Measurements from ENCODE around the gene NAALADL2.

The NAALADL2 gene

DNA sequence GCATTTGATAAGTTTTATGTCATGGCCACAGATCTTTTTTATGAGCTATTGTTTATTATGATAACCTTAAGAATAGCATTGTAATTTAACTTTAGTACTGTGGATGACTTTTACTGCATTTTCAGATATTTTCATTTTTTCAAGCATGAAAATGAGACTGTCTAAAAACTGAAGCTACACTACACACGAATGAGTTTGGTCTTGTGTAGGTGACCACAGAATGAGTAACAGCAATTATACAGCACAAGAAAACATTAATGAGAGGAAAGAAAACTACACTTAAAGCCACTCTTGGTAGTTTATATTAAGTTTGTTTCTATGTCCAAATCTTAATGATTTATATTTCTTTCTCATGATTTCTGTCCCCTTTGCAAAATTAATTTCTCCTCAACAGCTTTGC lies 809.2 kb downstream of the NAALADL2 start:
- no peak for DNase-seq
- ATAC-seq: no peak

DNA sequence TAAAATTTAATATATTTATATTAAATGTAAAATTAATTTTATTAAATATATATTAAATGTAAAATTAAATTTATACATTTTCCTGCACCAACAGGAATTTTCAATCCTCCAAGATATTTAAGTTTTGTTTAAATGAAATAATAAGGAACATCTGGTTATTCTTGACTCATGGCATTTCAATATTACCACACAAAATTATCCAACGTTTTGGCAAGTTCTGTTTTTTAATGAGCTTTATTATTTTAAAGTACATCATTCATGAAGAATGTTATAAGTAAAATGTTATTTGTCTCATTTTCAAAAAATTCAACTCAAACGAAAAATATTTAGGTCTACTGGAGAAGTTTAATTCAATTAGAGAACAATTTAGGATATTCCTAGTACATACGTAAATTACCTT lies 811.4 kb downstream of the NAALADL2 start:
- ATAC-seq: no peak
- no peak for DNase-seq

DNA sequence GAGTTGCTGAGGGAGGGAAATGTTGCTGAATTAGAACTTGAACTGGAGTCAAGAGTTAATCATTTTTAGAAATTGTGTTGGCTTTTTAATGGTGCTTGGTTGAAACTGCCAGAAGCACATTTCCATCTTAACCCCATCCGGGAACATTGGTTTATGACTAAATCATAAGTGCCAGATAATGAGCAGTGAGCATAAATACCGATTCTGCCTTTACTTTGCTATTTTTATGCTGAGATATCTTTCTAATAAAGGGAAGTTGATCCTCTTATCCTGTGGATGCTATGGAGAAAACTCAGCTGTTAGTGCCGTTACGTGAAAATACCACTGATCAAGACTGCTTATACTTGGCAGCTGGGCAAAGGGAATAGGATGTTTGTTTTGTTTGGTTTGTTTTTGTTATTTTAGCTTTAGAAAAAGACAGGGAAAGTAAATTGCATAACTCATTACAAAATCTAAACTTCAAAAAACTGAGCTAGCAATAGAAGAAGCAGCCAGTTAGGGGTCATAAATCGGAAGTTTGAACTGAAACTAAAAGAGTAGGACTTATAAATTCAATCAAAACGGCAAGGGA lies 813.1 kb downstream of the NAALADL2 start:
- no peak for ATAC-seq
- no peak for DNase-seq

DNA sequence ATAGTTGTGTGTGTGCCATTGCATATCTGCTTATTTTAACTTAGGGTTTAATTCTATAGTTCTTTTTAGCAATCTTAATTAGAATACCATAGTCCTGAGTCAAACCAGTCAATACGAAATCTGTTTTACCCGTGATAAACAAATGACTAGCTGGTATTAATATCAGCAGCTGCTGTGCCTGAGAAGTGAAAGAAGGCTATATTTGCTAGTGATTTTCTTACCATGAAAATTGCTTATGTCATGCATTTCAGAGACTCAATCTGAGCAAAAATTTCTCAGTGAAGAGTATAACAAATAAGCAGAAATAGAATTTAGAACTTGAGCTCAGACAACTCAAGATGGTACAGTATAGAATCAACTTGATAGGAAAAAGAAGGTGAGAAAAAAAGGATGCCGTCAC lies 820.4 kb downstream of the NAALADL2 start:
- DNase-seq (no peak), ATAC-seq (no peak)

DNA sequence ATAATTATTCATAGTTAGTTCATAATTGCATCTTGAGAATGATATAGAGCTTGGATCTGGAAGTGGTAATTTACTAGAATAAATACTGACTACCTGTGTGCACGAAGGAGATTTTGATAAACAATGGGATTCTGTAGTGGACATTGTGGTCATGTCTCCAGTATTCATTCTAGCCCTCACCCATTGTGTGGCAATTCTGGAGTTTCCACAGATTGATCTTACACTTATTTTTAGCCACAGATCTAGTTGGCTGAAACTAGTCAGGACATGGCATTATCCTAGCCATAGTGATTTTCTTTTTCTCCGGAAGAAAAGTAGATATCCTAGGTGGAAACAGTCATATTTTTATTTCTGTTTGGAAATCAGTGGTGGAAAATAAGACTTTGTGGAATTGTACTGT lies 833.1 kb downstream of the NAALADL2 start:
- no peak for ATAC-seq
- DNase-seq: no peak

DNA sequence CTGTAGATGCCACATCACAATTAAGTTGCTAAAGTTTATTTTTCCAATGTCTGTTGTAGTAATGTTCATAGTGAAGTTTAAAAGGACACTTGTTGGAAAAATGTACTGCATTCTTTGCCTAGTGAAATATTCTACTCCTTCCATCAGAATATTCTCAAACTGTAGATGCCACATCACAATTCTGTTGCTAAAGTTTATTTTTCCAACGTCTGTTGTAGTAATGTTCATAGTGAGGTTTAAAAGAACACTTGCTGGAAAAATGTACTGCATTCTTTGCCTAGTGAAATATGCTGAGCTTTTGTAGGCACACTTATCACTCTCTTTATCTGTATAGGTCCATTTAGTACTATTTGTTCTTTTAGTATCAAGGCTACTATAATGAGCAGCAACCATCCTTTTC lies 836.1 kb downstream of the NAALADL2 start:
- ATAC-seq (no peak), DNase-seq (no peak)

DNA sequence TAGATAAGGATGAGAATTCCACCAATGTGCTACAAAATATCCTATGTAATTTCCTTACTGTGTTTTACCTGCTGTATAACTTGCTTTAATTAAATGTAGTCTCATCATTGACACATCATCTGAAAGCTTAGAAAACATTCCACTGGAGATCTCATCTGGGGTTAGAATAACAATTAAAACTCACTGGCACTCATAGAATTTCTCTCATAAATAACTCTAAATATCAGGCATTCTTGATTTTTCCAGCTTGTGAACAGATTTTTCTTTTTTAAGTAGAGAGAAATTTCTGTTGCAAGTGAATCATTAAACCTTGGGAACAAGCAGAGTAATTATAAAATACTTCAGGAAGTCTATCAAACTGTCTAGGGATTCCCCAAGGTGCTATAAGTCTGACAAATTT lies 843.8 kb downstream of the NAALADL2 start:
- ATAC-seq (no peak), DNase-seq (no peak)

DNA sequence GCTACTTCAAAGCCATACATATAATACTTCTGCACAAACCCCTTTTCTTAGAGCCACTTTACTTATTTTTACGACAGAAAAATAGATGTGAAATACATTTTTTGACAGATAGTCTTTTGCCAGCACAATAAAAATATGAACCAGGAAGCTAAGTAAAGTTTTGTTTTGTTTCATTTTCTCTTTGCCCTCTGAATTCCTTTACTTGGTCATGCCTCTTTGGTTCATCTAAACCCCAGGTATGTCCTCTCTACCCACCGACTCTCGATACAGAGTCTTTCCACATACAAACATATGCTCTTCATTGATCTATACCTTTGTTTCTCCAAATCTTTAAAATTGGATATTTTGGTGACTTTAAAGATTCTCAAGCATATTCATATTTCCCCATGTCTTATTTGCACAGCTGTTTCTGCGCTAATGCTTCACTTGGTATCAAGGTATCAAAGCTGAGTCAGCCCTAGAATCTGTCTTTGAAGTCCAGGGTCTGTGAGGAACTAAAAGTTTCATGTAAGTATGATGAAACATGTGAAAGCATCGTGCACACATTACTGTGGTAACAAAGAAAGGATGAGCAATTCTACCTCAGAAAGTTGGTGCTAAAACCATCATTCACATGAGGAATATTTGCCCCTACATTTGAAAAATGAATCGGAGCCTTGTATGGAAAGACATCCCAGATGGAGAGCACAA lies 845.4 kb downstream of the NAALADL2 start:
- no peak for DNase-seq
- ATAC-seq: no peak

DNA sequence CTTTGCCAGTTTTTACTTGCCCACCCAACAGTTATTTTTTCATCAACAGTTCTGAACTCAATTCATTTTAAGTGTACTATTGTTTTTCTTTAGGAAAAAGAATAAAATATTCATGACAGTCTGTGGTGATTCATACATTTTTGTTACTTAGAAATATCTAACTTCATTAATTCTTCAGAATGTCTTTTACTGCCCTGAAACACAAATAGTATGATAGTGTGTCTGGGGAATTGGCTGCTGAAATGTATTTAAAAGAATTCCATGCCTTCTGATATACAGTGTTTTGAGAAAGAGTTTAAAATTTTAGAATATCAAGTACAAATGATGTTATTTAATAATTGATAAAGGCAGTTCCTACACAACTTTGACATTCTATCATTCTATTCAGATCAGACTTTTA lies 854.1 kb downstream of the NAALADL2 start:
- DNase-seq (no peak), ATAC-seq (no peak)

DNA sequence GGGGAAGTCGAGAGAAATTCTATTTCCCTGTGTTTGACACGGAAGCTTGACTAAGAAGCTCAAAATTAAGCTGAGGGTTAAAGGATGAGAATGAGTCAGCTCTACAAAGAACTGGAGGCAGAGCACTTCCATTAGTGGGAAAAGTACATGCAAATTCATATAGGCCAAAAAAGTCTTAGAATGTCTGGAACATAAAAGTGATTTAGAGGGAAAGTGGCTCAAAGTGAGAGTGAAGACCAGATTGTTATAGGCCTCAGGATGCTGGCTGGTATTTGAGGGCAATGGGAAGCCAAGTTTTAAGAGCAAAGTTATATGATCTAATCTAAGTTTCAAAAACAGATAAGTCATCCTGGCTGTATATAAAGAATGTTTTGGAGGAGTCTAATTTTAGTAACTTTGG lies 857.3 kb downstream of the NAALADL2 start:
- ATAC-seq (no peak), DNase-seq (no peak)

DNA sequence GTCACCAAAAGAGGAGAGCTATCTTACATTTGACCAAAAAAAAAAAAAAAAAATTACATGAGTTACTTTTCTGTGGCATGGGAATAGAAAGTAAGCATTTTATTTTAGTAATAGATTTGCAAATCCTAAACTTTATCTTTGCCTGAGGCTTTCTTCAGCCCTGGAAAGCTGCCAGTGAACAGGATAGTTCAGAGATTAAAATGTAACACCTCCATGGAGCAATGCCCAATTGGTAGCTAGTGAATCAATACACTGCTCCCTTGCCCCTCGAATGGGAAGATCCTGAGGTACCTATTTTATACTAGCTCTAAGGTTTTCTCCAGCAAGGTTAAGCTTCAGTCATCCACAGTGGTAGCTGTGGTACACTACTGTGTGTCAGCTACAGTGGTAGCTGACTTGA lies 867.1 kb downstream of the NAALADL2 start:
- no peak for DNase-seq
- no peak for ATAC-seq

DNA sequence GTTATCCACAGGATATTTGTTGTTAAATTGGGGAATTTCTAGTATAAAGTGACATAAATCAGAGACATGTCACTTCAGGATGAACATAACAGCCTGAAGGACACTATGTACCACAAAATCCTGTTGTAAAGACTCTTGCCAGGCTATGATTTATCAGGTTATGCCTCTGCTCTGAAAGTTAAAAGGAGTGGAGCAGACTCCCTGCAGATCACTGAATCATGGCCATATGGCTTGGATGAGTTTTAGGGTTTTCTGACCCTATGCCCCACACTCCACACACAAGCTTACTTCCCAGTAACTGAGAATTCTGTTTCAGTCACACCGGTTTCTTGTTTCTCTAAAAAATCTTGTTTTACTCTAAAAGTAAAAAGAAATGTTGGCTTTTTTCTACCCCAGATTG lies 869.4 kb downstream of the NAALADL2 start:
- ATAC-seq: no peak
- no peak for DNase-seq

DNA sequence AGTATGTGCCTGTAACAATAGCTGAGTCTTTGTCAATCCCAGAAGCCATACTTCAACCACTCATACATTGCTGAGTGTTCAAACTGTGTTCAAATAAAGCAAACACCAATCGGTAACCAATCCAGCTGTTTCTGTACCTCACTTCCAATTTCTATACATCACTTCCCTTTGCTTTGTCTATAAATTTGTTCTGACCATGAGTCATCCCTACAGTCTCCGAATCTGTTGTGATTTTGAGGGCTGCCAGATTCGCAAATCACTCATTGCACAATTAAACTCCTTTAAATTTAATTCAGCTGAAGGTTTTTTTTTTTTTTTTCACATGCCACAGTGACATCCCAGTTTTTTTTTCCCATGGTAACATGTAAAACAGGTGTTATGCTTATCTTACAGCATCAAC lies 870.3 kb downstream of the NAALADL2 start:
- DNase-seq (no peak), ATAC-seq (no peak)

DNA sequence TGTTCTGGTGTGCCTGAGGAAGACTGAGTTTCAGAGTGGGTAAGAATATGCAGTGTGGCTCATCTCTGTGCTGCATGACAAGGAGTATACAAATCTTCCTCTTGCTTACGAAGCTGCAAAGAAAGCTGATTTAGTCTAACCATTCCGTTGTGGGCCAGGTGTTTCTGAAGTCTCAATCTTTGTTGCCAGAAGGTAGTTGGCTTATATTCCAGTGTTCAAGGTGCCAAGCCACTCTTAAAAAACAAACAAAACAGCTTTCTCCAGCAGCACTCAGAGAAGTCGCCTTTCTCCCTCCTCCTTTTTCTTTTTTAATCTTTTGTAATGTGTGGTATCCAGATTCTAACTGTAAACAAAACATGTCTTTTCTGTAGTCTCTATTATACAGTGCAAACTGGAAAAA lies 872.4 kb downstream of the NAALADL2 start:
- ATAC-seq (no peak), DNase-seq (no peak)

DNA sequence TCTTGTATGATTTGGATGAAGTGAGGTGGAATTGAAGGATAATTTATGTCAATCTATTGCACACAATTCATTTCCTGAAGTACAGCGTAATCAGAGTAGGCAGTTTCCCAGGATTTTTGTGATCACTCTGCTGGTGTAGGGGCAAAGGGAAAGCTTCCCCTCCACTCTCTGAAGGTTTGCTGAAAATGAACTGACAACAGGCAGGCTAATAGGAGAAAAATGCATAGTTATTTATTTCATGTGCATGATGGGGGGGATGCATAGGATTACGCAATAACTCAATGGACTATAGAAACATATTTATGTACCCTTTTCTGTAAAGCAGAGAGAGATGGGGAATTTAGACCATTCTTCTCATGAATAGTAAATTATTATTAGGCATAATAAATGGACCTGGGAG lies 872.9 kb downstream of the NAALADL2 start:
- ATAC-seq (no peak), DNase-seq (no peak)

DNA sequence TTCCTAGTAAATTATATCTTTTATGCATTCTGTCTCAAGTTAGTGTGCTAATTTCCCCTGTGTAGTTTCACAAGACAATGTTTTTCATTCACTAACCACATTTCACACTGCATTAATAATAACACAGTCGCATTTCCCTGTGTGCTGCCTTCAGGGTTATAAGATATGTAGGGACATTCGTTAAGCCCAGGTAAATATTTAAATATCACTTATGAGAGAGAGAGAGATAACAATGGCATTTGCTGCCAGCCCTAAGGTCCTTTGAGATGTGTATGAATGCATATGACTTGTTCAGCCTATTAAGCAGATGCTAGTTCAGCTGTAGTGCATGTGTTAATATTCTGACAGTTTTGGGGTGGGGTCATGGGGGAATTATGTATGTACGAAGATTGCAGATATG lies 876.7 kb downstream of the NAALADL2 start:
- ATAC-seq (no peak), DNase-seq (no peak)

DNA sequence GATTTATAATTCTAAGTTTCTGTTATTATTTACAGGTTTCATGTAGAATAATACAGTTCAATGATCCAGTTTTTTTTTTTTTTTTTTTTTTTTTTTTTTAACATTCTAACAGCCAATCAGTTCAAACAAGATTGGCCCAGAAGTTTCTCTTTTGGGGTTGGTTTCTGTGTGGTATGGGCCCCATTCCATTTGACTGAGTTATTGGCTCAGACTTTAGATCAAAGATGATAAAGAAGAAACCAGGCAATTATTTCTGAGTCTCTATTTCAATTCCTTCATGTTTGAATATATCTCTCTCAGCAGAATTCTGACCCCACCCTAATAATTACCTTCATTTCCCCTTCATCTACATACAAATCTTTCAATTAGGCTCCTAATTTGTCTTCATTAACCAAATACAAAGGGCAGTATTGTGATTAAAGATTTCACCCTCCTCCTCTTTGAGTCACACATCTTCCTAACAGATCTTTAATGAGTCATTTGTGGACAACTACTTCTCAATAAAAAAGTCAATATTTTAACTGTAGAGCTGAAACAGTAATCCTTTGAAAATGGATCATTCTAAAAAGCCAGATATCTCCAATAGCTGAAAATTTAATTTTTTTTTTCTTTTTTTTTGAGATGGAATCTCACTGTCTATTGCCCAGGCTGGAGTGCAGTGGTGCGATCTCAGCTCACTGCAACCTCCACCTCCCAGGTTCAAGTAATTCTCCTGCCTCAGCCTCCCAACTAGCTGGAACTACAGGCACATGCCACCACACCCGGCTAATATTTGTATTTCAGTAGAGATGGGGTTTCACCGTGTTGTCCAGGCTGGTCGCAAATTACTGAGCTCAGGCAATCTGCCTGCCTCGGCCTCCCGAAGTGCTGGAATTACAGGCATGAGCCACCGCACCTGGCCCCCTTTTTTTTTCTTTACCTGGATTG lies 878.8 kb downstream of the NAALADL2 start:
- DNase-seq (no peak), ATAC-seq (no peak)

DNA sequence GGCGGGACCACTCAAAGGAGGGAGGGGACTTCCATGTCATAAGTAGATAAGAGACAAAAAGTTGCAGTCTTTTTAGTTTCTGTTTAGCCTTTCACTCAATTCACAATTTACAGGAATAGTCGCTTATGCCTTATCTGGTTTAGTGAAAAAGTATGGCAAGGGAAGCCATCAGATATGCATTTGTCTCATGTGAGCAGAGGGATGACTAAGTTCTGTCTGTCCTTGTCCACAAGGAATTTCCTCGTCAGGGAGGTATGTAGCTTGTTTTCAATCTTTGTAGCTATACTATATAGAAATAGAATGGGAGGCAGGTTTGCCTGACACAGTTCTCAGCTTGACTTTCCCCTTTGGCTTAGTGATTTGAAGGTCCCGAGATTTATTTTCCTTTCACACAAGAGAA lies 882.8 kb downstream of the NAALADL2 start:
- DNase-seq: no peak
- no peak for ATAC-seq

DNA sequence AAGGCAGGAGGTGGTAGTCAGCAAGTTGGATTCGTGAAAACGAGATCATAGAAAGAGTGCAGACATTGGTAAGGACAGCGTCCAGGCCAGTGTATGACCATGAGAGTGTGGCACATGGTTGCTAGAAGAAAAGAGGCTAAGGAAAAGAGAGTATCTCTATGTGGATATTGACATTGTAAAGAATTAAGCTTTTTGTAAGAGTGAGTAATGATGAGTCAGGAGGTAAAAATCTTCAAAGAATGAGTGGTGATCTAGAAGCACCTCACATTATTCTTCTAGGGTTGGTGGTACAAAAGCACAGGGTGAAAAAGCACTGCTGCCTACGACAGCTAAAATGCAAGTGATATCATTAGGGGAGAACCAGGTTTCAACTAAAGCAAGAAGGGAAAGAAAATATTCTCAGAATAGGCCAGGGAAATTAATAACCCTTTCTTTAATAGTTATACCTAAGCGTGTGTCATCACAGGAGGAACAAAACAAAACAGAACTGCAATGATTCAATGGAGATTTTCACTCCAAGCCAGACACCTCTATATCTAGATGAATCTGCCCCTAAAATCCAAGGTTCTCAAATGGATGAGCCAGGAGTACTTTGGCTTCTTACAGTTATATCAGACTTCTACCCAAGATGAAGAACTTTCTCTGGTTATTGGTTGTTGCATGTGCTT lies 884.7 kb downstream of the NAALADL2 start:
- no peak for ATAC-seq
- no peak for DNase-seq

DNA sequence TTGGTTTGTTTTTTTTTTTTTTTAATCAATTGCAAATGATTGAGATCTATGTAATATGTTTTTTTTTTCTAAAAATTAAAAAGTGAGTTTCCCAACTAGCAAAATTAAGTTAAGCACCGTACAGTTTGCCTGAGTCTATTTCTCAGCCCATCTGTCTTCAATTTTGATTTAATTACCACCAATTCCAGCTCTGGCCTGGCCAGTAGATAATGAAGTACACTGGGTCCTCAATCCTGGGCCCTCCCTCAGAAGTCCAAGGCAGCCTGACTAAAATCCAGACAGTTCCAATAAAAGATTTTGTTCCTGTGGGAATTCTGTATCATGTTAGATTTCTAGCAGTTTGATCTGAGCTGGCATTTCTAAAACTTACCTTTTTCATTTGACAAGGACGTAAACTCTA lies 887.2 kb downstream of the NAALADL2 start:
- DNase-seq: no peak
- no peak for ATAC-seq

DNA sequence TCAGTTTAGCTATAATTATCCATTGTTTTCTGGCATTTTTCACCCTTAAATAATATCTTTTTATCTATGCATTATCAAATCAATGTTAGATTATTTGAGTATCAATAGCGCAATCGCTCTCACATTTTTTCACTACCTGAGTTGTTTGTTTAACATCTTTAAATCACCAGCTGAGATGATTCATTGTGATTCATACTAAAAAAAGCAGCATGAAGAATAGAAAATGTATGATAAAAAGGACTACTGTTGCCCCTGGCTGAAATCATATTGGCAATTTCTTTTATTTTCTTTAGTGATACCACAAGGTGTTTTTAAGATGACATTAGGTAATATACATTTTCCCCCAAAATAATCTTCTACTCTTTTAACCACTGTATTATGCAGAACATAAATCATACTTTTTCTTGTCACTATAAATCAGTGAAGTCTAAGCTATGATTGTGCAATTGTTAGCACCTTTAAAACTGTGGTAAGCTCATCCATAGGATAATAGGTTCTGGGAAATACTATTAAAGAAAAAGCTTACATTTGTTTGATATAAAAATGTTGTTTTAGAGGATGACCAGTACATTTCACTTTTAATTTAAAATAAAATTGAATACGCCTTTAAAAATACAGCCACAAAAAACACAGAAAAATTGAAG lies 889.1 kb downstream of the NAALADL2 start:
- no peak for ATAC-seq
- no peak for DNase-seq

DNA sequence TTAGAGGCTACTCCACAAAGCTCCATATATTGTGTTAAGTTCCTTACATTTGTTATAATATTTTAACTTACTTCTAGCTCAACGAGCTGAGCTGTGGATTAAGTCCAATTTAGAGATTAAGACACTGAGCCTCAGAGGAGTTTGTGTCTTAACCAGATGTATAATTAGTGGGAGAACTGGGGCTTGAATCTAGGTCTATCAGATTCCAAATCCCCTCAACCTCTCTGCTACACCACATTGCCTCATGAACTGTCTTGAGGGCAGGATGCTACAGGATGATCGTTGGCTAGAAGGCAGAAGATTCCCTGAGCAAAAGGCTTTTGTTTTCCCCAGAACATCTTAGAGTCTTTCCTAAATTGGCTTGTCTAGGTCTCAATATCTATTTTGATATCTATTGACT lies 890.8 kb downstream of the NAALADL2 start:
- ATAC-seq: no peak
- no peak for DNase-seq
